Measurements from ENCODE around the gene STRA8. TPM values are rescaled to one million over a fixed set of nuclear protein-coding genes. Genes with fewer than 3 reads are reported as not detected.

Gene STRA8
- total and polyA plus RNA-seq, 2 of the 13 experiments (the other 11 are each of a cell fraction or from before 2014, with no cell fraction given) = not detected

DNA sequence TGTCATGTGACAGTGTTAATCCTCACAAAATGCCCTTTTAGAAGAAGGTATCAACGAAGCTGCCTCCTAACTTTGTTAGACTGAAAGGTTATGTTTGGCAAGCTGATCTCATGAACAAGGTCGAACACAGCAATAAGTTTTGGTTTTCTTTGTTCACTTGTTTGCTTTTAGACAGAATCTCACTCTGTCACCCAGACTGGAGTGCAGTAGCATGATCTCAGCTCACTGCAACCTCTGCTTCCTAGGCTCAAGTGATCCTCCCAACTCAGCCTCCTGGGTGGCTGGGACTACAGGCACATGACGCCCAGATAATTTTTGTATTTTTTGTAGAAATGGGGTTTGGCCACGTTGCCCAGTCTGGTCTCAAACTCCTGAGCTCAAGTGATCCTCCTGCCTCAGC lies 1.1 kb downstream of the STRA8 start (continued):
- TF ChIP-seq ZNF674 (CRISPR knock-in tag; IDR thresholded peaks at IDR 0.05; ENCODE audit: low read depth) (no peak), NR2C2 (CRISPR knock-in tag; IDR thresholded peaks at IDR 0.05; ENCODE audit: borderline replicate concordance) (no peak), NFE2L1 (CRISPR knock-in tag; IDR thresholded peaks at IDR 0.05; ENCODE audit: borderline replicate concordance) (no peak), TSC22D2 (CRISPR knock-in tag; IDR thresholded peaks at IDR 0.05; ENCODE audit: borderline replicate concordance) (no peak), NFATC3 (CRISPR knock-in tag; IDR thresholded peaks at IDR 0.05) (no peak), ZNF441 (CRISPR knock-in tag; IDR thresholded peaks at IDR 0.05; ENCODE audit: borderline replicate concordance) (no peak), ZNF354B (CRISPR knock-in tag; IDR thresholded peaks at IDR 0.05) (no peak), SOX13 (IDR thresholded peaks at IDR 0.05) (no peak), SOX13 (CRISPR knock-in tag; conservative IDR thresholded peaks at IDR 0.05 in 1 of 2, IDR thresholded peaks at IDR 0.05 in 1 of 2) (peak in 1 of 2 experiments; percentile 83; a peak in 2 of 4 replicates), ADNP (CRISPR knock-in tag; IDR thresholded peaks at IDR 0.05) (0 out of 2 replicates have a peak, but pooled peaks have one; percentile 57), AHR (CRISPR knock-in tag; IDR thresholded peaks at IDR 0.05) (no peak), FOSL1 (CRISPR knock-in tag; IDR thresholded peaks at IDR 0.05; ENCODE audit: borderline replicate concordance) (no peak), SALL1 (CRISPR knock-in tag; IDR thresholded peaks at IDR 0.05) (peak; percentile 57)
- TF ChIP-seq, protein P1, sequence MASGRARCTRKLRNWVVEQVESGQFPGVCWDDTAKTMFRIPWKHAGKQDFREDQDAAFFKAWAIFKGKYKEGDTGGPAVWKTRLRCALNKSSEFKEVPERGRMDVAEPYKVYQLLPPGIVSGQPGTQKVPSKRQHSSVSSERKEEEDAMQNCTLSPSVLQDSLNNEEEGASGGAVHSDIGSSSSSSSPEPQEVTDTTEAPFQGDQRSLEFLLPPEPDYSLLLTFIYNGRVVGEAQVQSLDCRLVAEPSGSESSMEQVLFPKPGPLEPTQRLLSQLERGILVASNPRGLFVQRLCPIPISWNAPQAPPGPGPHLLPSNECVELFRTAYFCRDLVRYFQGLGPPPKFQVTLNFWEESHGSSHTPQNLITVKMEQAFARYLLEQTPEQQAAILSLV (CRISPR knock-in tag; IDR thresholded peaks at IDR 0.05; ENCODE audit: borderline replicate concordance) = no peak
- TF ChIP-seq, protein P2, sequence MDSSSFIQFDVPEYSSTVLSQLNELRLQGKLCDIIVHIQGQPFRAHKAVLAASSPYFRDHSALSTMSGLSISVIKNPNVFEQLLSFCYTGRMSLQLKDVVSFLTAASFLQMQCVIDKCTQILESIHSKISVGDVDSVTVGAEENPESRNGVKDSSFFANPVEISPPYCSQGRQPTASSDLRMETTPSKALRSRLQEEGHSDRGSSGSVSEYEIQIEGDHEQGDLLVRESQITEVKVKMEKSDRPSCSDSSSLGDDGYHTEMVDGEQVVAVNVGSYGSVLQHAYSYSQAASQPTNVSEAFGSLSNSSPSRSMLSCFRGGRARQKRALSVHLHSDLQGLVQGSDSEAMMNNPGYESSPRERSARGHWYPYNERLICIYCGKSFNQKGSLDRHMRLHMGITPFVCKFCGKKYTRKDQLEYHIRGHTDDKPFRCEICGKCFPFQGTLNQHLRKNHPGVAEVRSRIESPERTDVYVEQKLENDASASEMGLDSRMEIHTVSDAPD (CRISPR knock-in tag; IDR thresholded peaks at IDR 0.05) = no peak
- TF ChIP-seq, protein P3, sequence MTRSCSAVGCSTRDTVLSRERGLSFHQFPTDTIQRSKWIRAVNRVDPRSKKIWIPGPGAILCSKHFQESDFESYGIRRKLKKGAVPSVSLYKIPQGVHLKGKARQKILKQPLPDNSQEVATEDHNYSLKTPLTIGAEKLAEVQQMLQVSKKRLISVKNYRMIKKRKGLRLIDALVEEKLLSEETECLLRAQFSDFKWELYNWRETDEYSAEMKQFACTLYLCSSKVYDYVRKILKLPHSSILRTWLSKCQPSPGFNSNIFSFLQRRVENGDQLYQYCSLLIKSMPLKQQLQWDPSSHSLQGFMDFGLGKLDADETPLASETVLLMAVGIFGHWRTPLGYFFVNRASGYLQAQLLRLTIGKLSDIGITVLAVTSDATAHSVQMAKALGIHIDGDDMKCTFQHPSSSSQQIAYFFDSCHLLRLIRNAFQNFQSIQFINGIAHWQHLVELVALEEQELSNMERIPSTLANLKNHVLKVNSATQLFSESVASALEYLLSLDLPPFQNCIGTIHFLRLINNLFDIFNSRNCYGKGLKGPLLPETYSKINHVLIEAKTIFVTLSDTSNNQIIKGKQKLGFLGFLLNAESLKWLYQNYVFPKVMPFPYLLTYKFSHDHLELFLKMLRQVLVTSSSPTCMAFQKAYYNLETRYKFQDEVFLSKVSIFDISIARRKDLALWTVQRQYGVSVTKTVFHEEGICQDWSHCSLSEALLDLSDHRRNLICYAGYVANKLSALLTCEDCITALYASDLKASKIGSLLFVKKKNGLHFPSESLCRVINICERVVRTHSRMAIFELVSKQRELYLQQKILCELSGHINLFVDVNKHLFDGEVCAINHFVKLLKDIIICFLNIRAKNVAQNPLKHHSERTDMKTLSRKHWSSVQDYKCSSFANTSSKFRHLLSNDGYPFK (CRISPR knock-in tag; IDR thresholded peaks at IDR 0.05; ENCODE audit: borderline replicate concordance) = no peak
- TF ChIP-seq, protein P4, sequence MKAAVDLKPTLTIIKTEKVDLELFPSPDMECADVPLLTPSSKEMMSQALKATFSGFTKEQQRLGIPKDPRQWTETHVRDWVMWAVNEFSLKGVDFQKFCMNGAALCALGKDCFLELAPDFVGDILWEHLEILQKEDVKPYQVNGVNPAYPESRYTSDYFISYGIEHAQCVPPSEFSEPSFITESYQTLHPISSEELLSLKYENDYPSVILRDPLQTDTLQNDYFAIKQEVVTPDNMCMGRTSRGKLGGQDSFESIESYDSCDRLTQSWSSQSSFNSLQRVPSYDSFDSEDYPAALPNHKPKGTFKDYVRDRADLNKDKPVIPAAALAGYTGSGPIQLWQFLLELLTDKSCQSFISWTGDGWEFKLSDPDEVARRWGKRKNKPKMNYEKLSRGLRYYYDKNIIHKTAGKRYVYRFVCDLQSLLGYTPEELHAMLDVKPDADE (CRISPR knock-in tag; IDR thresholded peaks at IDR 0.05) = no peak
- TF ChIP-seq, protein P5, sequence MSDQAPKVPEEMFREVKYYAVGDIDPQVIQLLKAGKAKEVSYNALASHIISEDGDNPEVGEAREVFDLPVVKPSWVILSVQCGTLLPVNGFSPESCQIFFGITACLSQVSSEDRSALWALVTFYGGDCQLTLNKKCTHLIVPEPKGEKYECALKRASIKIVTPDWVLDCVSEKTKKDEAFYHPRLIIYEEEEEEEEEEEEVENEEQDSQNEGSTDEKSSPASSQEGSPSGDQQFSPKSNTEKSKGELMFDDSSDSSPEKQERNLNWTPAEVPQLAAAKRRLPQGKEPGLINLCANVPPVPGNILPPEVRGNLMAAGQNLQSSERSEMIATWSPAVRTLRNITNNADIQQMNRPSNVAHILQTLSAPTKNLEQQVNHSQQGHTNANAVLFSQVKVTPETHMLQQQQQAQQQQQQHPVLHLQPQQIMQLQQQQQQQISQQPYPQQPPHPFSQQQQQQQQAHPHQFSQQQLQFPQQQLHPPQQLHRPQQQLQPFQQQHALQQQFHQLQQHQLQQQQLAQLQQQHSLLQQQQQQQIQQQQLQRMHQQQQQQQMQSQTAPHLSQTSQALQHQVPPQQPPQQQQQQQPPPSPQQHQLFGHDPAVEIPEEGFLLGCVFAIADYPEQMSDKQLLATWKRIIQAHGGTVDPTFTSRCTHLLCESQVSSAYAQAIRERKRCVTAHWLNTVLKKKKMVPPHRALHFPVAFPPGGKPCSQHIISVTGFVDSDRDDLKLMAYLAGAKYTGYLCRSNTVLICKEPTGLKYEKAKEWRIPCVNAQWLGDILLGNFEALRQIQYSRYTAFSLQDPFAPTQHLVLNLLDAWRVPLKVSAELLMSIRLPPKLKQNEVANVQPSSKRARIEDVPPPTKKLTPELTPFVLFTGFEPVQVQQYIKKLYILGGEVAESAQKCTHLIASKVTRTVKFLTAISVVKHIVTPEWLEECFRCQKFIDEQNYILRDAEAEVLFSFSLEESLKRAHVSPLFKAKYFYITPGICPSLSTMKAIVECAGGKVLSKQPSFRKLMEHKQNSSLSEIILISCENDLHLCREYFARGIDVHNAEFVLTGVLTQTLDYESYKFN (CRISPR knock-in tag; conservative IDR thresholded peaks at IDR 0.05) = peak; percentile 42; the same call in 1 of the 2 replicates
